B cell (primary cell): ENCODE data around the gene LIN37. TPM values are rescaled to one million over a fixed set of nuclear protein-coding genes. Genes with fewer than 3 reads are reported as not detected.

Source experiments
- ATAC-seq: fragments of 200-7000 bp; cut with Tn5 transposase; one replicate; pipeline ENCODE4 v1.10.0; 2021; ENCODE audit warnings: low read depth, mild to moderate bottlenecking, moderate number of reproducible peaks, moderate library complexity
- CTCF ChIA-PET: fragments of 350-600 bp; sonication (Branson Sonifier 250); formaldehyde crosslinking; loops from one replicate; lab custom pipeline; 2021; ENCODE audit warnings: antibody characterized with exemption, inconsistent platforms; lab: Charles Lee
- POLR2A ChIA-PET: fragments of 350-600 bp; sonication (Branson Sonifier 250); formaldehyde crosslinking; loops from one replicate; lab custom pipeline; 2021; ENCODE audit warnings: antibody characterized with exemption; lab: Charles Lee
- DNase-seq: peaks from one replicate; pipeline ENCODE4 v3.0.0; 2013
- H2AFZ ChIP-seq: 2 replicates; pipeline ENCODE4 v1.6.1; 2012; ENCODE audit warnings: mild to moderate bottlenecking, low read depth, low read length; ENCODE audit not compliant: insufficient read depth, poor library complexity, severe bottlenecking
- H3K27ac ChIP-seq, 2 donors: 1 replicate in 1 of 2; 2 replicates in 1 of 2; pipeline ENCODE4 v1.5.1; 2012 to 2013; ENCODE audit warnings: low read length in 2 of 2, mild to moderate bottlenecking in 2 of 2, moderate library complexity in 1 of 2
- H3K27me3 ChIP-seq, 4 experiments: fragments of 200-600 bp in 1 of 4; sonication (generic) in 1 of 4; replicated peaks in 1 of 4; 1 replicate in 2 of 4; 2 replicates in 2 of 4; pipeline versions ENCODE4 v1.6.1 to v1.7.0; 2013 to 2016; ENCODE audit warnings: low read length in 3 of 4, mild to moderate bottlenecking in 2 of 4, mixed read lengths in 1 of 4, moderate library complexity in 1 of 4; ENCODE audit not compliant: insufficient read depth in 4 of 4, control insufficient read depth in 3 of 4; ENCODE audit errors: control extremely low read depth in 1 of 4
- H3K36me3 ChIP-seq, 2 experiments: replicated peaks in 1 of 2; 1 replicate in 1 of 2; 2 replicates in 1 of 2; pipeline versions ENCODE4 v1.6.1 to v1.7.1; 2013; ENCODE audit warnings: low read length in 1 of 2; ENCODE audit not compliant: insufficient read depth in 2 of 2, control insufficient read depth in 1 of 2; ENCODE audit errors: control extremely low read depth in 1 of 2, extremely low read depth in 1 of 2
- H3K4me1 ChIP-seq, 2 donors: fragments of 200-600 bp in 1 of 2; sonication (generic) in 1 of 2; 1 replicate in 1 of 2; 2 replicates in 1 of 2; pipeline versions ENCODE4 v1.5.1 to v1.6.1; 2013 to 2017; ENCODE audit warnings: low read length in 2 of 2; ENCODE audit not compliant: control insufficient read depth in 2 of 2, insufficient read depth in 2 of 2
- H3K4me2 ChIP-seq: replicated peaks from 2 replicates; pipeline ENCODE3; 2012; ENCODE audit warnings: mild to moderate bottlenecking, low read depth, low read length; ENCODE audit not compliant: poor library complexity, severe bottlenecking
- H3K4me3 ChIP-seq, 5 experiments: fragments of 200-600 bp in 1 of 5; sonication (generic) in 1 of 5; 1 replicate in 3 of 5; 2 replicates in 2 of 5; pipeline versions ENCODE4 v1.5.1 to v1.7.0; 2011 to 2016; ENCODE audit warnings: low read length in 4 of 5, mild to moderate bottlenecking in 4 of 5, low read depth in 2 of 5, control low read depth in 1 of 5, moderate library complexity in 1 of 5; ENCODE audit not compliant: insufficient read depth in 1 of 5; ENCODE audit errors: control extremely low read depth in 1 of 5, extremely low read depth in 1 of 5
- H3K79me2 ChIP-seq: fragments of 200-600 bp; sonication (generic); one replicate; pipeline ENCODE4 v1.6.0; 2016; ENCODE audit warnings: low read length; ENCODE audit not compliant: control insufficient read depth, insufficient read depth
- H3K9ac ChIP-seq: fragments of 200-600 bp; sonication (generic); 2 replicates; pipeline ENCODE4 v1.6.1; 2017; ENCODE audit warnings: mild to moderate bottlenecking, low read length, moderate library complexity
- H3K9me3 ChIP-seq, 3 donors: one replicate each; pipeline versions ENCODE4 v1.6.1 to v1.7.1; 2013; ENCODE audit warnings: low read length in 2 of 3; ENCODE audit not compliant: control insufficient read depth in 2 of 3, insufficient read depth in 1 of 3; ENCODE audit errors: control extremely low read depth in 1 of 3
- H4K20me1 ChIP-seq: 2 replicates; pipeline ENCODE4 v1.6.0; 2012; ENCODE audit warnings: mild to moderate bottlenecking, low read length; ENCODE audit not compliant: insufficient read depth, control insufficient read depth, poor library complexity, severe bottlenecking
- H3K27ac Mint-ChIP-seq: one replicate; pipeline ENCODE4 v1.8.0; 2021; ENCODE audit warnings: mixed read lengths
- H3K27me3 Mint-ChIP-seq: one replicate; pipeline ENCODE4 v1.8.0; 2021; ENCODE audit warnings: mixed read lengths
- H3K4me1 Mint-ChIP-seq: one replicate; pipeline ENCODE4 v1.8.0; 2021; ENCODE audit warnings: mixed read lengths
- H3K4me3 Mint-ChIP-seq: one replicate; pipeline ENCODE4 v1.8.0; 2021; ENCODE audit warnings: mixed read lengths
- H3K9me3 Mint-ChIP-seq: one replicate; pipeline ENCODE4 v1.8.0; 2022; ENCODE audit warnings: mixed read lengths; ENCODE audit not compliant: insufficient read depth
- EZH2 ChIP-seq: IDR thresholded peaks from 2 replicates; pipeline ENCODE4 v1.6.1; 2012; ENCODE audit warnings: borderline replicate concordance, low read depth, mild to moderate bottlenecking, moderate library complexity, low read length; ENCODE audit not compliant: insufficient read depth, poor library complexity, severe bottlenecking
- WGBS: methylation state at CpG from one replicate; pipeline ENCODE4 v1.1.5; 2013; ENCODE audit warnings: missing lambda C conversion rate; ENCODE audit not compliant: insufficient coverage; 5-methylcytosine and 5-hydroxymethylcytosine counted together
- intact Hi-C: fragments of 100-400 bp; cut with micrococcal nuclease; formaldehyde crosslinking; loops from one replicate; pipeline ENCODE4 v1.10.0; 2022
- polyA plus RNA-seq: library from polyadenylated mRNA; depleted of rRNA; stranded (reverse); fragments of >200 nt; gene quantifications from 2 replicates; pipeline ENCODE4 v1.2.3, GENCODE V29; 2012
- total RNA-seq, 2 donors: library from RNA; stranded (reverse); fragments of 120-200 nt in 1 of 2; gene quantifications; 1 replicate in 1 of 2; 2 replicates in 1 of 2; pipeline versions ENCODE4 v1.2.3 to v1.2.4, GENCODE V29; 2013 to 2022
- TF ChIP-seq, protein P1 (sequence below): fragments of 200-600 bp; IDR thresholded peaks from one replicate; pipeline ENCODE4 v1.8.0; 2022; ENCODE audit warnings: antibody characterized with exemption, mild to moderate bottlenecking

LIN37 gene
- total and polyA plus RNA-seq, 2 donors (not counting 1 experiment from before 2014, with no cell fraction given) = 22.3 to 64.1 TPM

DNA sequence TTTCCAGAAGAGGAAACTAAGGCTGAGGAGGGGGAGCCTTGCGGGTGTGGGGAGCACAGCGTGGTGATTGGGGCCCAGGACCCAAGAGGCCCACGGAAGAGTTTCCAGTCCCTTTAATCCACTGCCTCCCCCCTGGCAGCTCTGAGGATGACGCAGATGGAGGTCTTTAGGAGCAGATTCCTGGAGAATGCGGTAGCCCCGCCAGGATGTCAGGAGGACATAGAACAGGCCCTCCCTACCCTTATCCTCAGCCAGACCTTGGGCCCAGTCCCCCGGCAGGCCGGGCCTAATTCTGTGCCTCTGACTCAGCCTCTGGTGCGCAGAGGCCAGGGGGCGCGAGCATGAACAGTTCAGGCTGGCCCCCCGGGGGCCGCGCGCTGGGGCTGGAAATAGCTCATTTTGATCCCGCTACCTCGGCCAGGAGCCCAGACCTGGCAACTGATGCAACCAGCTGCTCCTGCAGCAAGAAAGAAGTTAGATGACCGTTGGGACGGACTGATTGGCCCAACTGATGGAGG lies 8.9 kb downstream of the LIN37 start:
- Mint-ChIP-seq H3K27ac (no peak overlapping the region), H3K9me3 (no peaks in the 10 kb centered on the region), H3K4me3 (peak overlapping the region; percentile 99), H3K4me1 (peaks cover 34% of the 10 kb centered on the region), H3K27me3 (peaks cover 17% of the 10 kb centered on the region)
- H3K9ac ChIP-seq = peak overlapping the region; percentile 96
- peak overlapping the region; percentile 98 for H3K4me2 ChIP-seq
- intact Hi-C loops = loop anchor here (5.0 kb wide), 1 partner anchor 65 kb away; no protein-coding TSS in a partner anchor
- H3K9me3 ChIP-seq = peaks cover 0 to 10% (median 0%) of the 10 kb centered on the region in 3 donors
- ChIA-PET POLR2A (interaction anchor here (1.1 to 2.2 kb wide), 4 partner anchors 9 to 17 kb away, joined by 7 to 17 read pairs (median 9); partner anchors contain the start of genes LIN37, PSENEN and U2AF1L4), CTCF (no interaction called here)
- no peak overlapping the region for H3K27ac ChIP-seq
- H2AFZ ChIP-seq = peak overlapping the region; percentile 82
- H3K4me3 ChIP-seq = peak overlapping the region; percentile 85 to 99 (median 94)
- peaks cover 24 to 35% of the 10 kb centered on the region in 2 donors for H3K4me1 ChIP-seq
- DNase-seq (no peak), ATAC-seq (no peak)
- peaks cover 29% of the 10 kb centered on the region for H3K79me2 ChIP-seq
- no peak for TF ChIP-seq EZH2
- TF ChIP-seq, protein P1, sequence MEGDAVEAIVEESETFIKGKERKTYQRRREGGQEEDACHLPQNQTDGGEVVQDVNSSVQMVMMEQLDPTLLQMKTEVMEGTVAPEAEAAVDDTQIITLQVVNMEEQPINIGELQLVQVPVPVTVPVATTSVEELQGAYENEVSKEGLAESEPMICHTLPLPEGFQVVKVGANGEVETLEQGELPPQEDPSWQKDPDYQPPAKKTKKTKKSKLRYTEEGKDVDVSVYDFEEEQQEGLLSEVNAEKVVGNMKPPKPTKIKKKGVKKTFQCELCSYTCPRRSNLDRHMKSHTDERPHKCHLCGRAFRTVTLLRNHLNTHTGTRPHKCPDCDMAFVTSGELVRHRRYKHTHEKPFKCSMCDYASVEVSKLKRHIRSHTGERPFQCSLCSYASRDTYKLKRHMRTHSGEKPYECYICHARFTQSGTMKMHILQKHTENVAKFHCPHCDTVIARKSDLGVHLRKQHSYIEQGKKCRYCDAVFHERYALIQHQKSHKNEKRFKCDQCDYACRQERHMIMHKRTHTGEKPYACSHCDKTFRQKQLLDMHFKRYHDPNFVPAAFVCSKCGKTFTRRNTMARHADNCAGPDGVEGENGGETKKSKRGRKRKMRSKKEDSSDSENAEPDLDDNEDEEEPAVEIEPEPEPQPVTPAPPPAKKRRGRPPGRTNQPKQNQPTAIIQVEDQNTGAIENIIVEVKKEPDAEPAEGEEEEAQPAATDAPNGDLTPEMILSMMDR = no peak
- H3K27me3 ChIP-seq = peaks cover 0 to 26% (median 10%) of the 10 kb centered on the region in 4 experiments
- H4K20me1 ChIP-seq = no peaks in the 10 kb centered on the region
- peaks cover 0 to 33% of the 10 kb centered on the region in 2 experiments for H3K36me3 ChIP-seq
- 11% methylated on average over 17 of the region's 19 CpGs for WGBS
